Measurements from ENCODE around the gene DCST2.

Gene DCST2

DNA sequence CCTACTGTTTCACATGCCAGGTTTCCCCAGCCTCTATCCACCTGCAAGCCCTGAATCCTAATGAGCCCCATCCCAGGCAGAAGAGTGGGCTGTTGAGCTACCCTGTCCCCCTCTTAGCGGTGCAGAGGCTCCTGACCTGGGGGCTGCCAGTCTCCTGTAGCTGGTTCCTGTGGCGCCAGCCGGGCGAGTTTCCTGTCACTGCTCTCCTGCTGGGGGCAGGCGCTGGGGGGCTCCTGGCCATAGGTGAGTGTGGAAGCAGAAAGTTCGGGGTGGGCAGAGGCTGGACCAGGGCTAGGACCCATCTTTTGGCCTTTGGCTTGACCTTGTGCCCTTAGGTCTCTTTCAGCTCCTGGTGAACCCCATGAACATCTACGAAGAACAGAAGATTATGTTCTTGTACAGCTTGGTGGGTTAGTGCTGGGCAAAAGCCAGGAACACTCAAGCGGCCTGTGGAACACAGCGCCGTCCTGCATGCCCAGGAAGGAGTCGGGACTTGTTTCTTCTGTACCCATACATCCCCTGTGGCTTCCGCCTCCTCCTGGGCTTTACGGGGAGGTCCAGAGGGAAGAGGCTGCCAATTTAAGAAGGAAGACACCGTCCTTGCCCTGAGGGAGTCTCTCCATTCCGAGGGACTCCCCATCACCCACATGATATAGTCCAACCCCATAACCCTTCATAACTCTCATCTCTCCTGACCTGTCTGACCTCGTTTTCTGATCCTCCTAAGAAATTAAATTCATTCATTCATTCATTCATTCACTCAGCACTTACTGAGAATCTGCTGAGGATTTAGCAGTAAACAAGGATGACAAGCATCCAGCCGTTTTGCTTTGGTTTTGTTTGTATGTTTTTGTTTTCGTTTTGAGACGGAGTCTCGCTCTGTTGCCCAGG is 982 bp upstream of the DCST2 start:
- TF ChIP-seq REST (IDR thresholded peaks at IDR 0.05; ENCODE audit: insufficient replicate concordance, low read depth) (no peak), POLR2AphosphoS5 (IDR thresholded peaks at IDR 0.05; ENCODE audit: low read depth) (no peak), GABPA (IDR thresholded peaks at IDR 0.05; ENCODE audit: low read depth) (no peak), SPI1 (IDR thresholded peaks at IDR 0.05; ENCODE audit: borderline replicate concordance, low read depth) (no peak)
- TF ChIP-seq, protein P1, sequence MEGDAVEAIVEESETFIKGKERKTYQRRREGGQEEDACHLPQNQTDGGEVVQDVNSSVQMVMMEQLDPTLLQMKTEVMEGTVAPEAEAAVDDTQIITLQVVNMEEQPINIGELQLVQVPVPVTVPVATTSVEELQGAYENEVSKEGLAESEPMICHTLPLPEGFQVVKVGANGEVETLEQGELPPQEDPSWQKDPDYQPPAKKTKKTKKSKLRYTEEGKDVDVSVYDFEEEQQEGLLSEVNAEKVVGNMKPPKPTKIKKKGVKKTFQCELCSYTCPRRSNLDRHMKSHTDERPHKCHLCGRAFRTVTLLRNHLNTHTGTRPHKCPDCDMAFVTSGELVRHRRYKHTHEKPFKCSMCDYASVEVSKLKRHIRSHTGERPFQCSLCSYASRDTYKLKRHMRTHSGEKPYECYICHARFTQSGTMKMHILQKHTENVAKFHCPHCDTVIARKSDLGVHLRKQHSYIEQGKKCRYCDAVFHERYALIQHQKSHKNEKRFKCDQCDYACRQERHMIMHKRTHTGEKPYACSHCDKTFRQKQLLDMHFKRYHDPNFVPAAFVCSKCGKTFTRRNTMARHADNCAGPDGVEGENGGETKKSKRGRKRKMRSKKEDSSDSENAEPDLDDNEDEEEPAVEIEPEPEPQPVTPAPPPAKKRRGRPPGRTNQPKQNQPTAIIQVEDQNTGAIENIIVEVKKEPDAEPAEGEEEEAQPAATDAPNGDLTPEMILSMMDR (IDR thresholded peaks at IDR 0.05; ENCODE audit: insufficient read depth, low read length) = no peak
- H3K27me3 ChIP-seq (ENCODE audit: insufficient read depth, poor library complexity, severe bottlenecking) = no peaks in the 10 kb centered on the region
- DNase-seq (ENCODE audit: low read depth in 1 of 2, low spot score in 1 of 2) = no peak
- no peak overlapping the region for H3K4me3 ChIP-seq (replicated peaks; ENCODE audit: insufficient read depth, low read length)
- no peak overlapping the region for H3K27ac ChIP-seq (replicated peaks)

DNA sequence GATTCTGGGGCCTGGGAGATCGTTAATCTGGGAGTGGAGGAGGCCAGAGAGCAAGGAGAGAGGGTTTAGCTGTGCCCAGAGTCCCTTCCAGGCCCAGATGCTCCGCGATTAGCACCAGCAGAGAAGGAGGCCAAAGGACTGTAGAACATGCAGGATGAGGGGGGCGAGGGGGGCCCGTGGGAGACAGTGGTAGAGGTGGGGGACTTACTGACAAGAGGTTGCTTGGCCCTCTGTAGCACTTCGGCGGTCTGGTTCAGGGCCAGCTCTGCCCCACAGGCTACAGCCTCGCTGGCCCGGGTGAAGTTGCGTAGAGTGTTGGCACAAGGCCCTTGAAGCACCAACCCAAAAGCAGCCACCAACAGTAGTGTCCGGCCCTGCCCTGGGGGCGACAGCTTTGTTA is 695 bp downstream of the DCST2 start:
- Histone ChIP-seq H3K4me3 (replicated peaks; ENCODE audit: insufficient read depth, low read length) (no peak overlapping the region), H3K27ac (replicated peaks) (no peak overlapping the region), H3K27me3 (ENCODE audit: insufficient read depth, poor library complexity, severe bottlenecking) (no peaks in the 10 kb centered on the region)
- TF ChIP-seq REST (IDR thresholded peaks at IDR 0.05; ENCODE audit: insufficient replicate concordance, low read depth) = no peak
- no peak for TF ChIP-seq GABPA (IDR thresholded peaks at IDR 0.05; ENCODE audit: low read depth)
- TF ChIP-seq SPI1 (IDR thresholded peaks at IDR 0.05; ENCODE audit: borderline replicate concordance, low read depth) = no peak
- DNase-seq (ENCODE audit: low read depth in 1 of 2, low spot score in 1 of 2) = no peak

DNA sequence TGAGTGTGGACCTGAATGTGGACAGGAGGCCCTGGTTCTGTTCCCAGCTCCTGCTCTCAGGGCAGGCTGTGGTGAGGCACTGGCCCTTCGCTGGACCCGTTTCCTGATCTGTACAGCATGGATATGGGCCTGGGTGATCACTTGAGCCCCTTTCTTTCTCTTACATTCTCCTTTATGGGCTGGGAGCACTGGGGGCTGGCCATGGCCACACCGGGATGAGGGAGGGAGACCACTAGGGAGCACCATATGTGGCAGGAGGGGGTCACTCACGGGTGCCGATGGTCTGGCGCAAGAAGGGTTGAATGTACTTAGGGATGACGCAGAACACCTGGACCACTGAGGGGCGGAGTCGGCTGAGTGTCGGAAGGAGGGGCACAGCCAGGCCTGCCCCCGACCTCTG is 2.7 kb downstream of the DCST2 start:
- no peak overlapping the region for H3K27ac ChIP-seq (replicated peaks)
- no peak for DNase-seq (ENCODE audit: low read depth in 1 of 2, low spot score in 1 of 2)
- no peak for TF ChIP-seq POLR2AphosphoS5 (IDR thresholded peaks at IDR 0.05; ENCODE audit: low read depth)
- TF ChIP-seq, protein P1 (IDR thresholded peaks at IDR 0.05; ENCODE audit: insufficient read depth, low read length) = no peak
- no peak for TF ChIP-seq GABPA (IDR thresholded peaks at IDR 0.05; ENCODE audit: low read depth)
- no peak for TF ChIP-seq REST (IDR thresholded peaks at IDR 0.05; ENCODE audit: insufficient replicate concordance, low read depth)
- no peak for TF ChIP-seq SPI1 (IDR thresholded peaks at IDR 0.05; ENCODE audit: borderline replicate concordance, low read depth)

More for the DNA sequence above, 2.7 kb downstream of the DCST2 start:
- H3K27me3 ChIP-seq (ENCODE audit: insufficient read depth, poor library complexity, severe bottlenecking) = no peaks in the 10 kb centered on the region
- no peak overlapping the region for H3K4me3 ChIP-seq (replicated peaks; ENCODE audit: insufficient read depth, low read length)
